ENCODE results near the gene CFHR5.

- TF ChIP-seq EZH2 (IDR thresholded peaks at IDR 0.05; ENCODE audit: low read depth, unreplicated experiment) (no peak), CTCF (conservative IDR thresholded peaks at IDR 0.05; ENCODE audit: low read depth in 2 of 2) (no peak), REST (IDR thresholded peaks at IDR 0.05; ENCODE audit: unreplicated experiment) (no peak), EZH2phosphoT487 (IDR thresholded peaks at IDR 0.05; ENCODE audit: unreplicated experiment) (no peak), STAT1 (IDR thresholded peaks at IDR 0.05; ENCODE audit: unreplicated experiment) (no peak), POLR2AphosphoS5 (IDR thresholded peaks at IDR 0.05; ENCODE audit: low read depth) (no peak), ZNF331 (CRISPR knock-in tag; IDR thresholded peaks at IDR 0.05; ENCODE audit: low read depth) (no peak)
Observed at GRCh38 chr1:197013234-197013633, 35.9 kb downstream of the CFHR5 start.

All from GM23338 (cell line).